HepG2 (cell line): ENCODE measurements around the gene TMEM38A. TPM values are rescaled to one million over a fixed set of nuclear protein-coding genes. Genes with fewer than 3 reads are reported as not detected.

Experiments used
- ATAC-seq: fragments of 200-7000 bp; cut with Tn5 transposase; 3 replicates; pipeline ENCODE4 v1.9.1; 2020; ENCODE audit warnings: mild to moderate bottlenecking, moderate library complexity
- BruUV-seq: library from RNA; stranded (reverse); fragments of 400-500 nt; replicated peaks from 2 replicates; lab custom pipeline; 2021; lab: Mats Ljungman, UMichigan
- CTCF ChIA-PET: fragments of 300-600 bp; formaldehyde crosslinking; extraction: SDS; loops from one replicate; lab custom pipeline; 2021; ENCODE audit warnings: low total read pairs, inconsistent platforms, low intra/inter-chr PET ratio; lab: Yijun Ruan, JAX
- POLR2A ChIA-PET: fragments of 350-600 bp; sonication (Branson Sonifier 250); formaldehyde crosslinking; loops from one replicate; lab custom pipeline; 2020; ENCODE audit warnings: antibody characterized with exemption, inconsistent platforms; lab: Yijun Ruan, JAX
- DNase-seq: peaks from one replicate; pipeline ENCODE4 v3.0.0-alpha.2; 2015; ENCODE audit warnings: low spot score
- FAIRE-seq: peaks from 3 replicates; lab custom pipeline; 2011; peaks lifted over from hg19 to GRCh38; lab: Jason Lieb, UNC
- H2AFZ ChIP-seq: one replicate; pipeline ENCODE4 v1.6.1; 2011; ENCODE audit warnings: low read length, inconsistent platforms
- H3K27ac ChIP-seq: fragments of 300-600 bp; 3 replicates; pipeline ENCODE4 v1.8.0; 2011; ENCODE audit warnings: mixed run types, mild to moderate bottlenecking, mixed read lengths, low read length, inconsistent platforms; ENCODE audit not compliant: insufficient read depth; ENCODE audit errors: extremely low read length
- H3K27me3 ChIP-seq, 2 experiments: fragments of 200-600 bp in 1 of 2; 2 replicates in 1 of 2; 3 replicates in 1 of 2; pipeline versions ENCODE4 v1.6.0 to v1.8.0; 2011; ENCODE audit warnings: low read length in 2 of 2, mild to moderate bottlenecking in 2 of 2, moderate library complexity in 2 of 2, inconsistent platforms in 1 of 2; ENCODE audit not compliant: insufficient read depth in 2 of 2, control insufficient read depth in 1 of 2
- H3K36me3 ChIP-seq, 2 experiments: fragments of 200-600 bp in 1 of 2; replicated peaks in 1 of 2; 2 replicates in 1 of 2; 3 replicates in 1 of 2; pipeline versions ENCODE4 v1.5.1 to v1.8.0; 2011; ENCODE audit warnings: low read length in 2 of 2, inconsistent platforms in 1 of 2; ENCODE audit not compliant: insufficient read depth in 2 of 2, control insufficient read depth in 1 of 2
- H3K4me1 ChIP-seq: 2 replicates; pipeline ENCODE4 v1.5.1; 2012; ENCODE audit warnings: low read length, inconsistent platforms; ENCODE audit not compliant: insufficient read depth
- H3K4me2 ChIP-seq: 2 replicates; pipeline ENCODE4 v1.6.0; 2011; ENCODE audit warnings: low read depth, low read length, inconsistent platforms
- H3K4me3 ChIP-seq, 3 experiments: fragments of 200-600 bp in 1 of 3; sonication (generic), shearing (Covaris generic) in 1 of 3; replicated peaks in 1 of 3; 2 replicates each; pipeline ENCODE4 v1.5.1; 2011 to 2016; ENCODE audit warnings: low read length in 3 of 3, inconsistent platforms in 2 of 3, low read depth in 2 of 3, mild to moderate bottlenecking in 2 of 3, control low read depth in 1 of 3, mixed read lengths in 1 of 3; ENCODE audit not compliant: insufficient read depth in 1 of 3
- H3K79me2 ChIP-seq: one replicate; pipeline ENCODE4 v1.6.1; 2011; ENCODE audit warnings: low read length, inconsistent platforms; ENCODE audit not compliant: insufficient read depth
- H3K9ac ChIP-seq: 2 replicates; pipeline ENCODE4 v1.6.0; 2011; ENCODE audit warnings: mild to moderate bottlenecking, low read depth, low read length, inconsistent platforms; ENCODE audit not compliant: insufficient read depth
- H3K9me3 ChIP-seq: 2 replicates; pipeline ENCODE4 v1.5.1; 2012; ENCODE audit warnings: mild to moderate bottlenecking, low read length
- H4K20me1 ChIP-seq: 2 replicates; pipeline ENCODE4 v1.6.0; 2011; ENCODE audit warnings: inconsistent platforms, mild to moderate bottlenecking, low read length, moderate library complexity; ENCODE audit not compliant: insufficient read depth
- ARNT ChIP-seq: fragments of 450-650 bp; IDR thresholded peaks from 2 replicates; pipeline ENCODE4 v1.6.1; 2017
- MATR3 ChIP-seq: sonication (generic); formaldehyde crosslinking; IDR thresholded peaks from 2 replicates; pipeline ENCODE4 v1.4.0; 2020; ENCODE audit warnings: missing genetic modification reagents
- MLXIP ChIP-seq: sonication (generic); formaldehyde crosslinking; IDR thresholded peaks from 2 replicates; pipeline ENCODE4 v1.9.0; 2021; ENCODE audit warnings: missing genetic modification reagents, borderline replicate concordance
- NFRKB ChIP-seq: fragments of 450-650 bp; IDR thresholded peaks from 2 replicates; pipeline ENCODE4 v1.6.1; 2017
- NR2C2 ChIP-seq: sonication (generic); formaldehyde crosslinking; IDR thresholded peaks from 2 replicates; pipeline ENCODE4 v1.4.0; 2020; ENCODE audit warnings: missing genetic modification reagents, mild to moderate bottlenecking, moderate library complexity, borderline replicate concordance
- ZNF10 ChIP-seq: sonication (generic); formaldehyde crosslinking; IDR thresholded peaks from 2 replicates; pipeline ENCODE4 v1.4.0; 2020; ENCODE audit warnings: mild to moderate bottlenecking, low read depth, missing genetic modification reagents, borderline replicate concordance
- ZNF660 ChIP-seq: sonication (generic); formaldehyde crosslinking; IDR thresholded peaks from 2 replicates; pipeline ENCODE4 v1.5.1; 2020; ENCODE audit warnings: mild to moderate bottlenecking, low read depth, missing genetic modification reagents, borderline replicate concordance
- WGBS: methylation state at CpG from one replicate; pipeline ENCODE4 v1.1.6; 2017; ENCODE audit warnings: low lambda C conversion rate; 5-methylcytosine and 5-hydroxymethylcytosine counted together
- in situ Hi-C: cut with HindIII; loops from 2 replicates; pipeline ENCODE4 v1.10.0; 2017; ENCODE audit warnings: low pct_unique_long_range_greater_than_20kb; ENCODE audit not compliant: extremely low pct_ligation_motif_present
- intact Hi-C: fragments of 100-400 bp; cut with micrococcal nuclease; formaldehyde crosslinking; loops from one replicate; pipeline ENCODE4 v1.10.0; 2022; ENCODE audit not compliant: unreplicated experiment
- polyA plus RNA-seq, 8 experiments: library from polyadenylated mRNA; depleted of rRNA in 3 of 8; stranded (reverse) in 7 of 8; unstranded in 1 of 8; fragments of >200 nt; fragmentation: Illumina TruSeq in 4 of 8; extraction: Trizol in 4 of 8; gene quantifications; 2 replicates each; pipeline versions ENCODE4 v1.2.1 to v1.2.3, GENCODE V29; 2011 to 2016; ENCODE audit warnings: low read depth in 4 of 8, missing spikeins in 1 of 8, mixed read lengths in 1 of 8; ENCODE audit not compliant: insufficient read depth in 1 of 8
- total RNA-seq, 5 experiments: library from RNA; depleted of rRNA; stranded (reverse); fragments of >200 nt; fragmentation: Illumina TruSeq; extraction: Trizol; gene quantifications; 2 replicates each; pipeline ENCODE4 v1.2.3, GENCODE V29; 2016; ENCODE audit warnings: low read depth in 1 of 5
- TF ChIP-seq, protein P1 (sequence below): IDR thresholded peaks from 2 replicates; pipeline ENCODE4 v1.6.1; 2016; ENCODE audit warnings: missing genetic modification reagents, missing compliant biosample characterization
- TF ChIP-seq, protein P2 (sequence below): sonication (generic); formaldehyde crosslinking; IDR thresholded peaks from 2 replicates; pipeline ENCODE4 v1.5.1; 2020; ENCODE audit warnings: missing genetic modification reagents, mild to moderate bottlenecking, borderline replicate concordance
- TF ChIP-seq, protein P3 (sequence below): sonication (generic); formaldehyde crosslinking; IDR thresholded peaks from 2 replicates; pipeline ENCODE4 v1.4.0; 2020; ENCODE audit warnings: mild to moderate bottlenecking, missing genetic modification reagents, borderline replicate concordance

The TMEM38A gene
- total and polyA plus RNA-seq, 2 of the 13 experiments (the other 11 are each of a cell fraction or from before 2014, with no cell fraction given) = 4.8 to 6.8 TPM

DNA sequence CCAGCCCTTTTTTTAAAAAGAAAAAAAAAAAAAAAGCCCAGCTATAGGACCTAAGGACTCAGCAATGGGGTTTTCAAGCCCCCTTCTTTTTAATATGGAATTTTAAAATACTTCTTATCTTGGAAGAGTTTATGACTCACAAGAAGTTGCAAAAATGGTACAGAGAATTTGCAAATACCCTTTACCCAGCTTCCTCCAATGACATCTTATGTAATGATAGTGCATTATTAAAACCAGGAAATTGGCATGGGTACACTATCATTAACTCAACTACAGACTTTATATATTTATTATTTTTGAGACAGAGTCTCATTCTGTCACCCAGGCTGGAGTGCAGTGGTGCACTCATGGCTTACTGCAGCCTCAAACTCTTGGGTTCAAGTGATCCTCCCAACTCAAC is 16.1 kb downstream of the TMEM38A start (continued):
- no peak for TF ChIP-seq MLXIP (CRISPR knock-in tag)
- TF ChIP-seq, protein P1, sequence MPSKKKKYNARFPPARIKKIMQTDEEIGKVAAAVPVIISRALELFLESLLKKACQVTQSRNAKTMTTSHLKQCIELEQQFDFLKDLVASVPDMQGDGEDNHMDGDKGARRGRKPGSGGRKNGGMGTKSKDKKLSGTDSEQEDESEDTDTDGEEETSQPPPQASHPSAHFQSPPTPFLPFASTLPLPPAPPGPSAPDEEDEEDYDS (CRISPR knock-in tag) = no peak
- no peak for TF ChIP-seq ARNT
- TF ChIP-seq NFRKB = no peak
- TF ChIP-seq, protein P2, sequence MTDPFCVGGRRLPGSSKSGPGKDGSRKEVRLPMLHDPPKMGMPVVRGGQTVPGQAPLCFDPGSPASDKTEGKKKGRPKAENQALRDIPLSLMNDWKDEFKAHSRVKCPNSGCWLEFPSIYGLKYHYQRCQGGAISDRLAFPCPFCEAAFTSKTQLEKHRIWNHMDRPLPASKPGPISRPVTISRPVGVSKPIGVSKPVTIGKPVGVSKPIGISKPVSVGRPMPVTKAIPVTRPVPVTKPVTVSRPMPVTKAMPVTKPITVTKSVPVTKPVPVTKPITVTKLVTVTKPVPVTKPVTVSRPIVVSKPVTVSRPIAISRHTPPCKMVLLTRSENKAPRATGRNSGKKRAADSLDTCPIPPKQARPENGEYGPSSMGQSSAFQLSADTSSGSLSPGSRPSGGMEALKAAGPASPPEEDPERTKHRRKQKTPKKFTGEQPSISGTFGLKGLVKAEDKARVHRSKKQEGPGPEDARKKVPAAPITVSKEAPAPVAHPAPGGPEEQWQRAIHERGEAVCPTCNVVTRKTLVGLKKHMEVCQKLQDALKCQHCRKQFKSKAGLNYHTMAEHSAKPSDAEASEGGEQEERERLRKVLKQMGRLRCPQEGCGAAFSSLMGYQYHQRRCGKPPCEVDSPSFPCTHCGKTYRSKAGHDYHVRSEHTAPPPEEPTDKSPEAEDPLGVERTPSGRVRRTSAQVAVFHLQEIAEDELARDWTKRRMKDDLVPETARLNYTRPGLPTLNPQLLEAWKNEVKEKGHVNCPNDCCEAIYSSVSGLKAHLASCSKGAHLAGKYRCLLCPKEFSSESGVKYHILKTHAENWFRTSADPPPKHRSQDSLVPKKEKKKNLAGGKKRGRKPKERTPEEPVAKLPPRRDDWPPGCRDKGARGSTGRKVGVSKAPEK (CRISPR knock-in tag) = no peak
- TF ChIP-seq NR2C2 = no peak

- no peak overlapping the region for H3K4me2 ChIP-seq
- H3K4me1 ChIP-seq = peaks cover 14% of the 10 kb centered on the region; the same call in 1 of the 2 replicates
- POLR2A ChIA-PET = interaction anchor here (0.7 kb wide), 1 partner anchor 82 kb away, joined by 4 read pairs; no protein-coding TSS in a partner anchor
- no peak overlapping the region for H3K9ac ChIP-seq
- FAIRE-seq = no peak
- intact Hi-C loops = no loop called here
- H3K27me3 ChIP-seq = no peaks in the 10 kb centered on the region
- H3K79me2 ChIP-seq = no peaks in the 10 kb centered on the region
- 94% methylated on average over 9 of the region's 9 CpGs for WGBS
- in situ Hi-C loops = no loop called here
- BruUV-seq = no TSS peak
- no peaks in the 10 kb centered on the region for H3K9me3 ChIP-seq
- no peak overlapping the region for H3K27ac ChIP-seq
- no peak overlapping the region for H3K4me3 ChIP-seq
- no peaks in the 10 kb centered on the region for H4K20me1 ChIP-seq
- CTCF ChIA-PET = no interaction called here
- no peak overlapping the region for H2AFZ ChIP-seq
- H3K36me3 ChIP-seq = peaks cover 2 to 7% of the 10 kb centered on the region in 2 experiments; a peak in 3 of 5 replicates
- ATAC-seq = no peak
- DNase-seq = no peak
- TF ChIP-seq ZNF660 (no peak), MATR3 (CRISPR knock-in tag) (no peak), ZNF10 (CRISPR knock-in tag) (no peak)
- TF ChIP-seq, protein P3, sequence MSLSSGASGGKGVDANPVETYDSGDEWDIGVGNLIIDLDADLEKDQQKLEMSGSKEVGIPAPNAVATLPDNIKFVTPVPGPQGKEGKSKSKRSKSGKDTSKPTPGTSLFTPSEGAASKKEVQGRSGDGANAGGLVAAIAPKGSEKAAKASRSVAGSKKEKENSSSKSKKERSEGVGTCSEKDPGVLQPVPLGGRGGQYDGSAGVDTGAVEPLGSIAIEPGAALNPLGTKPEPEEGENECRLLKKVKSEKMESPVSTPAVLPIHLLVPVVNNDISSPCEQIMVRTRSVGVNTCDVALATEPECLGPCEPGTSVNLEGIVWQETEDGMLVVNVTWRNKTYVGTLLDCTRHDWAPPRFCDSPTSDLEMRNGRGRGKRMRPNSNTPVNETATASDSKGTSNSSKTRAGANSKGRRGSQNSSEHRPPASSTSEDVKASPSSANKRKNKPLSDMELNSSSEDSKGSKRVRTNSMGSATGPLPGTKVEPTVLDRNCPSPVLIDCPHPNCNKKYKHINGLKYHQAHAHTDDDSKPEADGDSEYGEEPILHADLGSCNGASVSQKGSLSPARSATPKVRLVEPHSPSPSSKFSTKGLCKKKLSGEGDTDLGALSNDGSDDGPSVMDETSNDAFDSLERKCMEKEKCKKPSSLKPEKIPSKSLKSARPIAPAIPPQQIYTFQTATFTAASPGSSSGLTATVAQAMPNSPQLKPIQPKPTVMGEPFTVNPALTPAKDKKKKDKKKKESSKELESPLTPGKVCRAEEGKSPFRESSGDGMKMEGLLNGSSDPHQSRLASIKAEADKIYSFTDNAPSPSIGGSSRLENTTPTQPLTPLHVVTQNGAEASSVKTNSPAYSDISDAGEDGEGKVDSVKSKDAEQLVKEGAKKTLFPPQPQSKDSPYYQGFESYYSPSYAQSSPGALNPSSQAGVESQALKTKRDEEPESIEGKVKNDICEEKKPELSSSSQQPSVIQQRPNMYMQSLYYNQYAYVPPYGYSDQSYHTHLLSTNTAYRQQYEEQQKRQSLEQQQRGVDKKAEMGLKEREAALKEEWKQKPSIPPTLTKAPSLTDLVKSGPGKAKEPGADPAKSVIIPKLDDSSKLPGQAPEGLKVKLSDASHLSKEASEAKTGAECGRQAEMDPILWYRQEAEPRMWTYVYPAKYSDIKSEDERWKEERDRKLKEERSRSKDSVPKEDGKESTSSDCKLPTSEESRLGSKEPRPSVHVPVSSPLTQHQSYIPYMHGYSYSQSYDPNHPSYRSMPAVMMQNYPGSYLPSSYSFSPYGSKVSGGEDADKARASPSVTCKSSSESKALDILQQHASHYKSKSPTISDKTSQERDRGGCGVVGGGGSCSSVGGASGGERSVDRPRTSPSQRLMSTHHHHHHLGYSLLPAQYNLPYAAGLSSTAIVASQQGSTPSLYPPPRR (CRISPR knock-in tag) = no peak
Observed at GRCh38 chr19:16678498-16678897, 17.6 kb downstream of the TMEM38A start.
